NCI-H1092 (cell line): ENCODE data around the gene OSBPL10.

Experiments
- DNase-seq: peaks from one replicate; lab custom pipeline; 2025; lab: John Stamatoyannopoulos, UW

OSBPL10 gene

GRCh38 chr3:31614162-31614921 is 366.7 kb downstream of the OSBPL10 start:
- no peak for DNase-seq

- no peak for DNase-seq
These were observed 367.4 kb downstream of the OSBPL10 start for GRCh38 chr3:31613654-31614053.

GRCh38 chr3:31613177-31613576 is 367.9 kb downstream of the OSBPL10 start:
- no peak for DNase-seq
